ENCODE measurements around the gene WDR91.

The WDR91 gene

GRCh38 chr7:135159359-135160085 is 51.8 kb downstream of the WDR91 start:
- DNase-seq = no peak

GRCh38 chr7:135158874-135159273 is 52.5 kb downstream of the WDR91 start:
- no peak for DNase-seq

- DNase-seq = no peak
Observed at GRCh38 chr7:135158141-135158655, 53.1 kb downstream of the WDR91 start.

- no peak for DNase-seq
Observed at GRCh38 chr7:135156290-135156689, 55.0 kb downstream of the WDR91 start.

- no peak for DNase-seq
Observed at GRCh38 chr7:135154734-135155133, 56.6 kb downstream of the WDR91 start.

GRCh38 chr7:135152442-135152841 is 58.9 kb downstream of the WDR91 start:
- no peak for DNase-seq

- DNase-seq = no peak
Observed at GRCh38 chr7:135151533-135151932, 59.8 kb downstream of the WDR91 start.

- no peak for DNase-seq
Observed at GRCh38 chr7:135151132-135151531, 60.2 kb downstream of the WDR91 start.

- no peak for DNase-seq
Observed at GRCh38 chr7:135150072-135150782, 61.1 kb downstream of the WDR91 start.

- DNase-seq = peak; percentile 88
Observed at GRCh38 chr7:135147899-135148721, 63.2 kb downstream of the WDR91 start, which contains the start of gene TMEM140. TMEM140 (plus strand) TSS chr7:135148072; CDS start chr7:135164442, 16,370 bp downstream.

GRCh38 chr7:135147341-135147898 is 63.9 kb downstream of the WDR91 start:
- DNase-seq = peak; percentile 73

- no peak for DNase-seq
Observed at GRCh38 chr7:135143885-135144668, 67.2 kb downstream of the WDR91 start.
